Stimulated activated naive CD4-positive, alpha-beta T cell treated with Interleukin-2 at 50 U/mL for 16 hours (primary cell): ENCODE data around the gene EFEMP2.

Experiments
- DNase-seq: peaks from one replicate; lab custom pipeline; 2025; lab: John Stamatoyannopoulos, UW

The EFEMP2 gene

GRCh38 chr11:65826984-65827735, 45.4 kb downstream of the EFEMP2 start:
- DNase-seq: no peak

GRCh38 chr11:65822776-65823528, 49.6 kb downstream of the EFEMP2 start:
- DNase-seq: no peak

GRCh38 chr11:65821107-65821506, 51.5 kb downstream of the EFEMP2 start:
- DNase-seq: no peak

GRCh38 chr11:65817835-65818680, 54.5 kb downstream of the EFEMP2 start:
- peak; percentile 91 for DNase-seq

GRCh38 chr11:65817312-65817834, 55.2 kb downstream of the EFEMP2 start:
- DNase-seq: no peak

- no peak for DNase-seq
These were observed 55.9 kb downstream of the EFEMP2 start for GRCh38 chr11:65816696-65817095.
